HL-60 (cell line): ENCODE data around the gene HOXD12.

Experiments
- CTCF ChIP-seq: IDR thresholded peaks from one replicate; pipeline ENCODE4 v1.5.1; 2011; ENCODE audit warnings: low read length, control low read depth, inconsistent platforms; ENCODE audit not compliant: insufficient read depth
- GABPA ChIP-seq: IDR thresholded peaks from 2 replicates; pipeline ENCODE4 v1.6.1; 2012; ENCODE audit warnings: low read depth
- POLR2AphosphoS5 ChIP-seq: IDR thresholded peaks from 2 replicates; pipeline ENCODE4 v1.6.1; 2012; ENCODE audit warnings: low read depth
- REST ChIP-seq: IDR thresholded peaks from 2 replicates; pipeline ENCODE4 v1.6.1; 2012; ENCODE audit warnings: low read depth; ENCODE audit not compliant: insufficient replicate concordance

- TF ChIP-seq CTCF (no peak), GABPA (no peak), POLR2AphosphoS5 (no peak), REST (no peak)
These were observed 38.9 kb downstream of the HOXD12 start for GRCh38 chr2:176138526-176138922.
